ENCODE measurements around the gene GRPR.
A peak's percentile ranks its signal among the peaks of the same experiment; 100 is the strongest.
"Not testable (repeated sequence)": the region's sequence is repeated elsewhere in the genome, so short reads cannot be mapped to it uniquely, and the experiment has no call there.

The GRPR gene

DNA sequence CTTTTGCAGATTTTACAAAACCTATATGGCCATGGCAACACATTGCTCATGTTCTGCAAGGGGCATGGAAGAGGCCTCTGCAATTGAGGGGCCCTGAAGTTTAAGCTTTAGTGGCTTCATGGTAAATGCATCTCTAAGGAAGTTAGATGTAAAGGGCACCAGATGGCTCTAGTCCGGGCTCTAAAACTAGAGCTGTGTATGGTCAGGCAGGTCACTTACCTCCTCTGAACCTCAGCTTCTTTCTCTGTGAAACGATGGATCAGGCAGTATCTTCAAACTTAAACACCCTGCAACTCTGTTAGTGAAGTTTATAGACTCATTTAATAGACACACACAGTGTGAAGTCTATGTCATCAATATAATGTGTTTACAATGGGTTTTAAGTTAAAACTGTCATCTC, 53.9 kb downstream of the GRPR start:
- Histone ChIP-seq H3K9me3 (ENCODE audit: insufficient read depth, low read depth, low read length) (no peaks in the 10 kb centered on the region), H3K27ac (ENCODE audit: low read depth, low read length) (no peak overlapping the region; the same call in 1 of the 2 replicates), H3K9ac (ENCODE audit: low read depth, low read length) (no peak overlapping the region), H3K27me3 (ENCODE audit: insufficient read depth, low read length) (no peaks in the 10 kb centered on the region), H3K36me3 (ENCODE audit: insufficient read depth, low read length) (peaks cover 58% of the 10 kb centered on the region), H3K4me3 (ENCODE audit: low read length) (no peak overlapping the region), H3K4me1 (ENCODE audit: insufficient read depth, low read length) (peaks cover 16% of the 10 kb centered on the region)
- WGBS = 54% methylated on average over 1 of the region's 2 CpGs

DNA sequence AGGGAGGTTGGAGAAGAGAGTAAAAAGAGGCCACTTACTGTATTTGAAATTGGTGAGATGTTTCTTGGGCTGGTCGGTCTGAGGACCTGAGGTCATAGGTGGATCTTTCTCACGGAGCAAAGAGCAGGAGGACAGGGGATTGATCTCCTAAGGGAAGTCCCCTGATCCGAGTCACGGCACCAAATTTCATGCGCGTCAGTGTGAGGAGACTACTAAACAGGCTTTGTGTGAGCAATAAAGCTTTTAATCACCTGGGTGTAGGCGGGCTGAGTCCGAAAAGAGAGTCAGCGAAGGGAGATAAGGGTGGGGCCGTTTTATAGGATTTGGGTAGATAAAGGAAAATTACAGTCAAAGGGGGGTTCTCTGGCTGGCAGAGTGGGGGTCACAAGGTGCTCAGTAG, 60.5 kb downstream of the GRPR start:
- H3K4me3 ChIP-seq (ENCODE audit: low read length) = peak overlapping the region; percentile 50
- 10% methylated on average over 6 of the region's 10 CpGs for WGBS
- not testable (repeated sequence) for H3K27me3 ChIP-seq (ENCODE audit: insufficient read depth, low read length); H3K9me3 ChIP-seq (ENCODE audit: insufficient read depth, low read depth, low read length); H3K36me3 ChIP-seq (ENCODE audit: insufficient read depth, low read length)
- H3K9ac ChIP-seq (ENCODE audit: low read depth, low read length) = peak overlapping the region; percentile 69
- peak overlapping the region; percentile 49; the same call in 1 of the 2 replicates for H3K27ac ChIP-seq (ENCODE audit: low read depth, low read length)
- peaks cover 38% of the 10 kb centered on the region for H3K4me1 ChIP-seq (ENCODE audit: insufficient read depth, low read length)

DNA sequence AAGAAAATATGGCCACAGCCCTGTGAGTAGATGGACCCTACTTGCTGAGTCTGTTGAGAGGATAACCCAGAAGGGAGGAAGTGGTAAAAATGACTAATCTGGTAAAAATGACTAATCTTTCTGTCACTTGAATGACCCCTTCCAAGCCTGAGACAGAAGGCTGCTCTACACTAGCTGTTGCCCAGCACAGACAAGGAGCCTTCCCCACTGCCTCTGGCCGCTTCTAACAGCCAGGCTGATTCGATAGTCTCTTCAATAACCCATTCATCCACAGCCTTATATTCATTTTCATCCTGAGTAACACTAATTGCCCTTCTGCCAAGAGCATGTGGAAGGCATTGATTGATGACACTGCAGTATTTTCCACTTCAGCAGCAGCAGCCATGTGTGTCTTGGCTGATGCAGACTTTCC, 62.4 kb downstream of the GRPR start:
- 61% methylated on average over 2 of the region's 2 CpGs for WGBS
- peak overlapping the region; percentile 86 for H3K27ac ChIP-seq (ENCODE audit: low read depth, low read length)
- H3K4me1 ChIP-seq (ENCODE audit: insufficient read depth, low read length) = peaks cover 36% of the 10 kb centered on the region
- 0 out of 2 replicates have a peak, but pooled peaks cover 2% of the 10 kb centered on the region for H3K36me3 ChIP-seq (ENCODE audit: insufficient read depth, low read length)
- no peaks in the 10 kb centered on the region for H3K27me3 ChIP-seq (ENCODE audit: insufficient read depth, low read length)
- H3K9ac ChIP-seq (ENCODE audit: low read depth, low read length) = no peak overlapping the region
- H3K4me3 ChIP-seq (ENCODE audit: low read length) = no peak overlapping the region
- no peaks in the 10 kb centered on the region for H3K9me3 ChIP-seq (ENCODE audit: insufficient read depth, low read depth, low read length)

DNA sequence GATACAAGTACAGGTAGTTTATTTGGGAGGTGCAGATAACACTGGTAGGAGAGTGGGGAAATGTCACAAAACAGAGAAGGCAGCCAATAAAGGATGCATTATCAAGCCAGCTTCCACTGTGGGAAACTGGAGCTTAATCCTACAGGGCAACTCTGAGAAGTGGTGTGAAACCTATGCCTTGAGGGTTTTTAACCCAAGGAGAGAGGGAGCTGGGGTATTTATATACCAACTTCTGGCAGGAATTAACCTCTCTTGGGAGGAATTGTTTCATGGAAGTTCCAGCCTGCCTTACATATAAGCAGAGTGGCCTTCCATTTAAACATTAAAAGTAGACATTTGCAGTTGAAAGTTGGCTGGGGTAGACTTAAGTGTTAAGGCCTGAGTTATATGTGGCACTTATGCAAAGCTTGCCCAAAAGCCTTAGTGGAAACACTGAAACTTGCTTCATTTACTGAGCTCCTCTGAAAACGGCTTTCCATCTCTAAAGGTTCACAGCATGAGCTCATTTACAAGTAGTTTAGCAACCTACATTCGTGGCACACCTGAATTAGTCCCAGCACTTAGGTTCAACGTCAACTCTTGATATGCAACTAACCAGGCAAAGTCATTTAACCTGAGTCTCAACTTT, 63.1 kb downstream of the GRPR start:
- Histone ChIP-seq H3K4me3 (ENCODE audit: low read length) (no peak overlapping the region), H3K36me3 (ENCODE audit: insufficient read depth, low read length) (0 out of 2 replicates have a peak, but pooled peaks cover 2% of the 10 kb centered on the region), H3K27ac (ENCODE audit: low read depth, low read length) (peak overlapping the region; percentile 86), H3K9ac (ENCODE audit: low read depth, low read length) (no peak overlapping the region), H3K9me3 (ENCODE audit: insufficient read depth, low read depth, low read length) (no peaks in the 10 kb centered on the region), H3K4me1 (ENCODE audit: insufficient read depth, low read length) (peaks cover 36% of the 10 kb centered on the region), H3K27me3 (ENCODE audit: insufficient read depth, low read length) (no peaks in the 10 kb centered on the region)
- 3% methylated on average over 3 of the region's 3 CpGs for WGBS

DNA sequence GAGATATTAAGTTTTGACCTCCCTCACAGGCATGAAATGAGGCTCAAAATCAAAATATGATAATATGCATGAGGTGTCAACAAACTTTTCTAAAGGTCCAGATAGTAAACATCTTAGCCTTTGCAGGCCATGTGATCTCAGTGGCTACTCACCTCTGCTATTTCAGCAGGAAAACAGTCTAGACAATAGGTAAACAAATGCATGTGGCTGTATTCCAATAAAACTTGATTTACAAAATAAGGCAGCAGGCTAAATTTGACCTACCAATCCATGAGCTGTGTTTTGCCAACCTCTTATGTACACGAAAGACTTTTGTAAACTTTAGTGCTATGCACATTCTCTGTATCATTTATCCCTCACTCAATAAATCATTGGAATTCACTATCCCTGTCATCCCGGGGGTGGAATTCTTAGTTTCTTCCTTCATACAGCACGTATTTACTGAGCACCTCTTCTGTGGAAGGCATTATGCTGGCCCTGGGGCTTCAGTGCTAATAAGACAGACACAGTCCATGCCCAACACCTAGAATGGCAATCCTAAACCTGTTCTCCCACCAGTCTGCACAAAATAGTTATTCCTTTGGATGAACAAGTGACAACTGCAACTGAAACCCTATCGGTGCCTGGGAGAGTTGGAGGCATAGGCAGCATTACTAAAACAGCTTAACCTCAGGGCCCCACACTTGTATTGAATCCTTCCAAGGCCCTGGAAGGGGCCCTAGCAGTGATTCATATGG, 63.8 kb downstream of the GRPR start:
- H3K27me3 ChIP-seq (ENCODE audit: insufficient read depth, low read length) = no peaks in the 10 kb centered on the region
- H3K4me1 ChIP-seq (ENCODE audit: insufficient read depth, low read length) = peaks cover 36% of the 10 kb centered on the region
- H3K27ac ChIP-seq (ENCODE audit: low read depth, low read length) = peak overlapping the region; percentile 86
- H3K36me3 ChIP-seq (ENCODE audit: insufficient read depth, low read length) = 0 out of 2 replicates have a peak, but pooled peaks cover 1% of the 10 kb centered on the region
- WGBS = 23% methylated on average over 4 of the region's 4 CpGs
- 0 out of 2 replicates have a peak overlapping the region, but pooled peaks have one; percentile 6 for H3K9ac ChIP-seq (ENCODE audit: low read depth, low read length)
- H3K9me3 ChIP-seq (ENCODE audit: insufficient read depth, low read depth, low read length) = no peaks in the 10 kb centered on the region
- no peak overlapping the region for H3K4me3 ChIP-seq (ENCODE audit: low read length)

DNA sequence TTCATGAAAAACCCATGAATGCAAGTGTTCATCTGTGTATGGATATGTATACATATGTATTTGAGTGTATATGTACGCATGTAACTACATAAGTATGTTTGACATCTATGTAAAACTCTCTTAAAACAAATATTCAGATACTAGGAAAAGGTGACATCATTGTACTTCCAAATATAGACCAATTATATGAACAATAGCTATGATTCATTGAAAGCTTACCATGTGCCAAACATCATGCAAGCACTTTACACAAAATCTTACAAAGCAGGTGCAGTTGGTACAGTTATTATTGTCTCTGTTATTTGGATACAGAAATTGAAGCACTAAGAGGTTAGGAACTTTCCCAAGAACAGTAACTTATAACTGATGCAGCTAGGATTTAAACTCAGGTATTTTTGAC, 65.3 kb downstream of the GRPR start:
- Histone ChIP-seq H3K27me3 (ENCODE audit: insufficient read depth, low read length) (no peaks in the 10 kb centered on the region), H3K27ac (ENCODE audit: low read depth, low read length) (no peak overlapping the region), H3K4me3 (ENCODE audit: low read length) (no peak overlapping the region), H3K36me3 (ENCODE audit: insufficient read depth, low read length) (no peaks in the 10 kb centered on the region), H3K9me3 (ENCODE audit: insufficient read depth, low read depth, low read length) (no peaks in the 10 kb centered on the region), H3K4me1 (ENCODE audit: insufficient read depth, low read length) (peaks cover 36% of the 10 kb centered on the region), H3K9ac (ENCODE audit: low read depth, low read length) (no peak overlapping the region)
- WGBS = no CpG with 5 or more reads among the region's 1 CpG

DNA sequence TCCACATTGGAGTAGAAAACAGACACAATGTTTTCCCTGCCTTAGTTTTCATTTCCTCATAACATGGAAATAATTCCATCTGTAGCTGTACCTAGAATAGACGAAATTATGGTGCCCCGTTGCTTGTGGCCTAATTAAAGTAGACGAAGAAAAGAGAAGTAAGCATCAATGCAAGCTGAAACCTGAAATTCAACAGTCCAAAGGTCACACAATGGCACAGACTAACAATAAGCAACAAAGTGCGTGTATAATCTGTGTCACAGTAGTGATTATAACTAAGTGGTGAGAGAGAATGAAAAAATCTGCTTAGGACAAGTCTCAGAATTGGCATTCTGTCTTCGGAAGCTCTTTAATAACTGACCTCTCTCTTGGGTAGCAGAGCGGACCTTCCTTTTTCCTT, 68.2 kb downstream of the GRPR start:
- WGBS = 93% methylated on average over 6 of the region's 6 CpGs

DNA sequence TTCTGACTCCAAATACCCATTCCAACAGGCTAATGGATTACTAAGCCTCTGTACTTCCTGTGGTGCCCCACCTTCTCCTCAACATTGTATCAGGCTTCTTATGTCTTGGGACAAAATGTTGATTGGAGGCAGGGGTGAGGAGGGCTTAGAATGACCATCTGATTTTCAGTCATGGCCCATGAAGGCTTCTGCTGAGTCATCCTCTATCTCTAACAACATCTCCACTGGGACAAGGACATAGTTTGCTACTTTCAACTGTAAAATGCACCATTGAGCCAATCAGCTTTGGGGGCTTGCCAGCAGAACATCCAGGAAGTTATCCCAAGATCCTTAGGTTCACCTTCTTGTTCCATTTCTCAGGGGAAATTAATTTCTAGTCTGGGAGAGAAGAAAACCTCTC, 73.5 kb downstream of the GRPR start:
- H3K4me3 ChIP-seq (ENCODE audit: low read length) = no peak overlapping the region
- no peaks in the 10 kb centered on the region for H3K36me3 ChIP-seq (ENCODE audit: insufficient read depth, low read length)
- H3K27ac ChIP-seq (ENCODE audit: low read depth, low read length) = no peak overlapping the region
- no peaks in the 10 kb centered on the region for H3K9me3 ChIP-seq (ENCODE audit: insufficient read depth, low read depth, low read length)
- H3K27me3 ChIP-seq (ENCODE audit: insufficient read depth, low read length) = no peaks in the 10 kb centered on the region
- peaks cover 14% of the 10 kb centered on the region for H3K4me1 ChIP-seq (ENCODE audit: insufficient read depth, low read length)
- H3K9ac ChIP-seq (ENCODE audit: low read depth, low read length) = no peak overlapping the region

More for the DNA sequence above, 68.2 kb downstream of the GRPR start:
- H3K27me3 ChIP-seq (ENCODE audit: insufficient read depth, low read length) = no peaks in the 10 kb centered on the region
- H3K9me3 ChIP-seq (ENCODE audit: insufficient read depth, low read depth, low read length) = no peaks in the 10 kb centered on the region
- H3K27ac ChIP-seq (ENCODE audit: low read depth, low read length) = no peak overlapping the region
- H3K4me1 ChIP-seq (ENCODE audit: insufficient read depth, low read length) = peaks cover 18% of the 10 kb centered on the region
- H3K9ac ChIP-seq (ENCODE audit: low read depth, low read length) = no peak overlapping the region
- no peaks in the 10 kb centered on the region for H3K36me3 ChIP-seq (ENCODE audit: insufficient read depth, low read length)
- no peak overlapping the region for H3K4me3 ChIP-seq (ENCODE audit: low read length)

DNA sequence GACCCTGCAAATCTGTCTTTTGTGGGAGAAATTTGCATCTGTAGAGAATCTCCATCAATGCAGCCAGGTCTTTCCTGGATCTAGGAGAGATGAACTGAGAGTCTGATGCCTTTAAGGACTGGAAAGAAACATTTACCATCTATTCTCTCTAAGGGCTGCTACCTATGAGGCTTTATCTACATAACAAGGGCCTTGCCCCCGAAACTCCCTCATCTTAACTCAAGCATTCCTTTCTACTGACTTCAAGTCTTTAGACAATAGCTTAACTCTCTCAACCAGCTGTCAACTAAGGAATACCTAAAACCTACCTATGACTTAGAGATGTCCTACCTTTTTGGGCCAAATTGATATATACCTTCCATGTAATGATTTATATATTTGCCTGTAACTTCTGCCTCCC, 76.0 kb downstream of the GRPR start:
- peaks cover 14% of the 10 kb centered on the region for H3K4me1 ChIP-seq (ENCODE audit: insufficient read depth, low read length)
- H3K27ac ChIP-seq (ENCODE audit: low read depth, low read length) = peak overlapping the region; percentile 73; the same call in 1 of the 2 replicates
- no peaks in the 10 kb centered on the region for H3K9me3 ChIP-seq (ENCODE audit: insufficient read depth, low read depth, low read length)
- no peaks in the 10 kb centered on the region for H3K36me3 ChIP-seq (ENCODE audit: insufficient read depth, low read length)
- no peaks in the 10 kb centered on the region for H3K27me3 ChIP-seq (ENCODE audit: insufficient read depth, low read length)
- no peak overlapping the region for H3K4me3 ChIP-seq (ENCODE audit: low read length)
- no peak overlapping the region for H3K9ac ChIP-seq (ENCODE audit: low read depth, low read length)
- 11% methylated on average over 1 of the region's 1 CpG for WGBS

DNA sequence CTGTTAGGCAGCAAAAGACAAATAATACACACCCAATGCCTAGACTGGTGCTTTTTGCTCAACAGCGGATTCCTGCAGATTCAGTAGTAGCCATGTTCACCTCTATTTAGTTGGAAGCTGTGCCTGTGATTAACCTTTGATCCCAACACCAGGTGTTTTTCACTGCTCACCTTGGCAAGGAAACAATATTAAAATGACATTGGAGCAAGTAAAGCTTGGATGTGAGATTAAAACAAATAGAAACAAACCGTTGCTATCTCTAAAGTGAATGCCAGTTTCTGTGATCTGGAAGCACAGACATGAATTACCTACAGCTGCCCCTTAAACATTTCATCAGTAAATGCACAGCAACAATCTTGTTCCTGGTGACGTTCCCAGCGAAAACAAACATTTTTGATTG, 79.6 kb downstream of the GRPR start:
- no peak overlapping the region for H3K9ac ChIP-seq (ENCODE audit: low read depth, low read length)
- H3K27me3 ChIP-seq (ENCODE audit: insufficient read depth, low read length) = no peaks in the 10 kb centered on the region
- no peaks in the 10 kb centered on the region for H3K36me3 ChIP-seq (ENCODE audit: insufficient read depth, low read length)
- H3K27ac ChIP-seq (ENCODE audit: low read depth, low read length) = no peak overlapping the region
- no peaks in the 10 kb centered on the region for H3K9me3 ChIP-seq (ENCODE audit: insufficient read depth, low read depth, low read length)
- peaks cover 14% of the 10 kb centered on the region for H3K4me1 ChIP-seq (ENCODE audit: insufficient read depth, low read length)
- H3K4me3 ChIP-seq (ENCODE audit: low read length) = no peak overlapping the region
- WGBS = 95% methylated on average over 4 of the region's 4 CpGs
